ENCODE measurements around the gene TTI1. TPM values are rescaled to one million over a fixed set of nuclear protein-coding genes. Genes with fewer than 3 reads are reported as not detected.
"Not testable (repeated sequence)": the region's sequence is repeated elsewhere in the genome, so short reads cannot be mapped to it uniquely, and the experiment has no call there.

Gene TTI1
- total RNA-seq, 1 donor from 2014 or later, result 30.1 TPM

GRCh38 chr20:37970856-37971245 is 62.4 kb downstream of the TTI1 start:
- intact Hi-C loops (cut with micrococcal nuclease), result no loop called here

GRCh38 chr20:37969949-37970855 is 63.1 kb downstream of the TTI1 start:
- intact Hi-C loops (cut with micrococcal nuclease), result no loop called here

- intact Hi-C loops (cut with micrococcal nuclease), result no loop called here
These were observed 64.3 kb downstream of the TTI1 start for GRCh38 chr20:37968841-37969401.

GRCh38 chr20:37963483-37963882 is 69.8 kb downstream of the TTI1 start:
- intact Hi-C loops (cut with micrococcal nuclease), result not testable (repeated sequence)

GRCh38 chr20:37961066-37961465 is 72.2 kb downstream of the TTI1 start:
- intact Hi-C loops (cut with micrococcal nuclease), result no loop called here

- intact Hi-C loops (cut with micrococcal nuclease), result no loop called here
These were observed 74.3 kb downstream of the TTI1 start for GRCh38 chr20:37958856-37959520.

GRCh38 chr20:37956107-37956585 is 77.1 kb downstream of the TTI1 start:
- intact Hi-C loops (cut with micrococcal nuclease), result no loop called here

- intact Hi-C loops (cut with micrococcal nuclease), result no loop called here
These were observed 77.7 kb downstream of the TTI1 start for GRCh38 chr20:37955511-37955910.

- intact Hi-C loops (cut with micrococcal nuclease), result no loop called here
These were observed 78.6 kb downstream of the TTI1 start for GRCh38 chr20:37954626-37955025.

GRCh38 chr20:37954190-37954589 is 79.1 kb downstream of the TTI1 start:
- intact Hi-C loops (cut with micrococcal nuclease), result no loop called here

GRCh38 chr20:37948956-37949355 is 84.3 kb downstream of the TTI1 start:
- intact Hi-C loops (cut with micrococcal nuclease), result no loop called here

- intact Hi-C loops (cut with micrococcal nuclease), result no loop called here
These were observed 85.3 kb downstream of the TTI1 start for GRCh38 chr20:37947943-37948342.

- intact Hi-C loops (cut with micrococcal nuclease), result no loop called here
These were observed 86.3 kb downstream of the TTI1 start for GRCh38 chr20:37946946-37947345.

GRCh38 chr20:37945091-37945547 is 88.1 kb downstream of the TTI1 start:
- intact Hi-C loops (cut with micrococcal nuclease), result no loop called here

- intact Hi-C loops (cut with micrococcal nuclease), result no loop called here
These were observed 88.7 kb downstream of the TTI1 start for GRCh38 chr20:37944456-37944981.

- intact Hi-C loops (cut with micrococcal nuclease), result no loop called here
These were observed 89.5 kb downstream of the TTI1 start for GRCh38 chr20:37943501-37944455.

- intact Hi-C loops (cut with micrococcal nuclease), result no loop called here
These were observed 90.2 kb downstream of the TTI1 start for GRCh38 chr20:37943033-37943432.

- intact Hi-C loops (cut with micrococcal nuclease), result no loop called here
These were observed 91.3 kb downstream of the TTI1 start for GRCh38 chr20:37941992-37942391.

GRCh38 chr20:37941332-37941731 is 91.9 kb downstream of the TTI1 start:
- intact Hi-C loops (cut with micrococcal nuclease), result no loop called here

- intact Hi-C loops (cut with micrococcal nuclease), result no loop called here
These were observed 92.4 kb downstream of the TTI1 start for GRCh38 chr20:37940858-37941257.
